Thyroid gland (tissue), 4 donors: Measurements from ENCODE around the gene ARID3A. TPM values are rescaled to one million over a fixed set of nuclear protein-coding genes. Genes with fewer than 3 reads are reported as not detected.

Source experiments
- DNase-seq, 2 donors: peaks; one replicate each; pipeline ENCODE4 v3.0.0-alpha.2; 2019
- H3K27ac ChIP-seq, 3 donors: fragments of 200-600 bp; sonication (generic); 1 replicate in 2 of 3; 2 replicates in 1 of 3; pipeline ENCODE4 v1.5.1; 2016 to 2019; ENCODE audit warnings: mild to moderate bottlenecking in 1 of 3, moderate library complexity in 1 of 3
- H3K27me3 ChIP-seq: fragments of 200-600 bp; sonication (generic); one replicate; pipeline ENCODE4 v1.5.1; 2019
- H3K36me3 ChIP-seq, 2 donors: fragments of 200-600 bp; sonication (generic); one replicate each; pipeline ENCODE4 v1.5.1; 2016 to 2019
- H3K4me1 ChIP-seq, 2 donors: fragments of 200-600 bp; sonication (generic); one replicate each; pipeline ENCODE4 v1.5.1; 2017 to 2019
- H3K4me3 ChIP-seq, 3 donors: fragments of 200-600 bp; sonication (generic); replicated peaks in 1 of 3; 1 replicate in 2 of 3; 2 replicates in 1 of 3; pipeline ENCODE4 v1.5.1; 2016; ENCODE audit warnings: mild to moderate bottlenecking in 1 of 3
- H3K9me3 ChIP-seq: fragments of 200-600 bp; sonication (generic); one replicate; pipeline ENCODE4 v1.5.1; 2017
- POLR2A ChIP-seq, 2 donors: fragments of 450-650 bp; IDR thresholded peaks; one replicate each; pipeline ENCODE4 v1.6.1; 2017; ENCODE audit warnings: antibody characterized with exemption in 2 of 2, mild to moderate bottlenecking in 2 of 2, moderate library complexity in 1 of 2
- WGBS, 2 donors: methylation state at CpG; one replicate each; pipeline ENCODE4 v1.1.5; 2017; 5-methylcytosine and 5-hydroxymethylcytosine counted together
- intact Hi-C: fragments of 100-400 bp; cut with DNase I; formaldehyde crosslinking; loops from one replicate; pipeline ENCODE4 v1.15.1; 2023
- total RNA-seq, 4 donors: library from RNA; depleted of rRNA; stranded (reverse); fragments of >200 nt; gene quantifications; one replicate each; pipeline ENCODE4 v1.2.3, GENCODE V29; 2016
- TF ChIP-seq, protein P1 (sequence below), 6 experiments: fragments of 200-600 bp in 3 of 6; fragments of 450-650 bp in 3 of 6; sonication (generic) in 3 of 6; IDR thresholded peaks; one replicate each; pipeline ENCODE4 v1.5.1; 2016 to 2019; ENCODE audit warnings: antibody characterized with exemption in 6 of 6, mild to moderate bottlenecking in 2 of 6, inconsistent platforms in 1 of 6, moderate library complexity in 1 of 6

ARID3A gene
- total RNA-seq, 4 donors from 2014 or later: 2.6 to 7.7 (median 3.9) TPM

DNA sequence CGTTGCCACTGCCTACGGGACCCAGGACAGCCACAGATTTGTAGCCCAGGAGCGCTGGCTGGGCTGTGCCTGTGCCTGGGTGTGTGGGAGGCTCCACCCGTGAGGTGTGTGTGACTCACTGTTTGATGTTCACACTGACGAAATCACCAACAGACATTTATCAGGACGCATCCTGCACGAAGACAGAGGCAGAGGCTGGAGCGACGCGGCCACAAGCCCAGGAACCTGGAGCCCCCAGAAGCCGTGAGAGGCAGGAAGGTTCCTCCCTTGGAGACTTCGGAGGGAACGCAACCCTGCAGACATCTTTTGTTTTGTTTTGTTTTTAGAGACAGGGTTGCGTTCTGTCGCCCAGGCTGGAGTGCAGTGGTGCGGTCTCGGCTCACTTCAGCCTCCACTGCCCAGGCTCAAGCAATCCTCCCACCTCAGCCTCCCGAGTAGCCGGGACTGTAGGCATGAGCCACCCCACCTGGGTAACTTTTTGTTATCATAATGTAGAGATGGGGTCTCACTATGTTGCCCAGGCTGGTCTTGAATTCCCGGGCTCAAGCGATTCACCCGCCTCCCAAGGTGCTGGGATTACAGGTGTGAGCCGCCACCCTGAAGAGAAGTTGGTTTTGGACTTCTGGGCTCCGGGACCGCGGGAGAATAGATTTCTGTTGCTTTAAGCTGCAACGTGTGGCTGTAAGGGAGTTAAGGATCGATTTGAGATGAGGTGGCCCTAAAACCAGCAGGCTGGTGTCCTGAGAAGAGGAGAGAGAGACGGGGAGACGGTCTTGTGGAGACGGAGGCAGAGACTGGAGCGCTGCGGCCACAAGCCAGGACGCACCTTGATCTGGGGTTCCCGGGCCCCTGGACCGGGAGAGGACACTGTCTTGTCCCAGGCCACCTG is 33.4 kb downstream of the ARID3A start:
- 91 to 93% methylated on average over 30 to 36 of the region's 36 CpGs for WGBS, 2 donors
- TF ChIP-seq POLR2A (IDR thresholded peaks at IDR 0.05): no peak
- TF ChIP-seq, protein P1, sequence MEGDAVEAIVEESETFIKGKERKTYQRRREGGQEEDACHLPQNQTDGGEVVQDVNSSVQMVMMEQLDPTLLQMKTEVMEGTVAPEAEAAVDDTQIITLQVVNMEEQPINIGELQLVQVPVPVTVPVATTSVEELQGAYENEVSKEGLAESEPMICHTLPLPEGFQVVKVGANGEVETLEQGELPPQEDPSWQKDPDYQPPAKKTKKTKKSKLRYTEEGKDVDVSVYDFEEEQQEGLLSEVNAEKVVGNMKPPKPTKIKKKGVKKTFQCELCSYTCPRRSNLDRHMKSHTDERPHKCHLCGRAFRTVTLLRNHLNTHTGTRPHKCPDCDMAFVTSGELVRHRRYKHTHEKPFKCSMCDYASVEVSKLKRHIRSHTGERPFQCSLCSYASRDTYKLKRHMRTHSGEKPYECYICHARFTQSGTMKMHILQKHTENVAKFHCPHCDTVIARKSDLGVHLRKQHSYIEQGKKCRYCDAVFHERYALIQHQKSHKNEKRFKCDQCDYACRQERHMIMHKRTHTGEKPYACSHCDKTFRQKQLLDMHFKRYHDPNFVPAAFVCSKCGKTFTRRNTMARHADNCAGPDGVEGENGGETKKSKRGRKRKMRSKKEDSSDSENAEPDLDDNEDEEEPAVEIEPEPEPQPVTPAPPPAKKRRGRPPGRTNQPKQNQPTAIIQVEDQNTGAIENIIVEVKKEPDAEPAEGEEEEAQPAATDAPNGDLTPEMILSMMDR (IDR thresholded peaks at IDR 0.05): no peak
- no peak for DNase-seq

DNA sequence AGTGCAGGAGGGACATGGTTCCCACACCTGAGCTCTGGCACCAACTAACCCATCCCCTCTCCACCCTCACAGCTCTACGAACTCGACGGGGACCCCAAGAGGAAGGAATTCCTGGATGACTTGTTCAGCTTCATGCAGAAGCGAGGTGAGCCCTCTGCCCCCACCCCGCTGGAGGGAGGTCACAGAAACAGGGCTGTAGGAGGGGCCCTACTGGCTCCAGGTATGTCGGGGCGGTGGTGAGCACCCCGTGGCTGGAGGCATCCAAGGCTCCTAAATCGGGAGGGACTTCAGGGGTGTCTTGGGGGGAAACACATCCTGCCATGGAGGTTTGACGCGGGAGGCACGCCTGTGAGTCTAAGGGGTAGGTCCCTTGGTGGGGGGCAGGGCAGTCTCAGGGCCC is 34.2 kb downstream of the ARID3A start:
- no peaks in the 10 kb centered on the region for H3K4me1 ChIP-seq
- H3K27me3 ChIP-seq: no peaks in the 10 kb centered on the region
- TF ChIP-seq, protein P1 (IDR thresholded peaks at IDR 0.05): no peak
- TF ChIP-seq POLR2A (IDR thresholded peaks at IDR 0.05): no peak
- no peak overlapping the region for H3K27ac ChIP-seq
- no peak for DNase-seq
- 62 to 67% methylated on average over 8 to 12 of the region's 12 CpGs for WGBS, 2 donors
- intact Hi-C loops: no loop called here
- no peaks in the 10 kb centered on the region for H3K9me3 ChIP-seq
- no peaks in the 10 kb centered on the region for H3K36me3 ChIP-seq
- no peak overlapping the region for H3K4me3 ChIP-seq

More for the DNA sequence above, 33.4 kb downstream of the ARID3A start:
- intact Hi-C loops: no loop called here
- Histone ChIP-seq H3K4me1 (no peaks in the 10 kb centered on the region), H3K27me3 (no peaks in the 10 kb centered on the region), H3K27ac (no peak overlapping the region), H3K36me3 (no peaks in the 10 kb centered on the region), H3K9me3 (no peaks in the 10 kb centered on the region), H3K4me3 (no peak overlapping the region)

DNA sequence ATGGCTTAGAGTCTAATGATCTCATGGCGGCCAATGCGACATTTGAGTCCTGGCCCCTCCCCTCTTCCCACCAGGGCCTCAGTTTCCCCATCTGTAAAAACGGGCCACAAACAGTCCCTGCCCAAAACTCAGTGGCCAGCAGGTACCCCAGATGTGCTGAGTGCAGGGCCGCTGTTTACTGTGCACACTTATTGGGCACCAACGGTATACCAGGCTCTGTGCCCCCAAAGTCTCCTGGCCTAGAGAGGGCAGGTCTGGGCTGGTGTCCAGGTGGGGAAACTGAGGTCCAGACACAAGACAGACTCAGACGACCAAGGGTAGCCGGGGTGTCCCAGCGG is 34.7 kb downstream of the ARID3A start:
- Histone ChIP-seq H3K4me1 (no peaks in the 10 kb centered on the region), H3K27me3 (no peaks in the 10 kb centered on the region), H3K36me3 (no peaks in the 10 kb centered on the region), H3K9me3 (no peaks in the 10 kb centered on the region), H3K27ac (no peak overlapping the region), H3K4me3 (no peak overlapping the region)
- 81 to 100% methylated on average over 1 to 6 of the region's 8 CpGs for WGBS, 2 donors
- intact Hi-C loops: no loop called here
- TF ChIP-seq POLR2A (IDR thresholded peaks at IDR 0.05): no peak
- TF ChIP-seq, protein P1 (IDR thresholded peaks at IDR 0.05): no peak
- no peak for DNase-seq

DNA sequence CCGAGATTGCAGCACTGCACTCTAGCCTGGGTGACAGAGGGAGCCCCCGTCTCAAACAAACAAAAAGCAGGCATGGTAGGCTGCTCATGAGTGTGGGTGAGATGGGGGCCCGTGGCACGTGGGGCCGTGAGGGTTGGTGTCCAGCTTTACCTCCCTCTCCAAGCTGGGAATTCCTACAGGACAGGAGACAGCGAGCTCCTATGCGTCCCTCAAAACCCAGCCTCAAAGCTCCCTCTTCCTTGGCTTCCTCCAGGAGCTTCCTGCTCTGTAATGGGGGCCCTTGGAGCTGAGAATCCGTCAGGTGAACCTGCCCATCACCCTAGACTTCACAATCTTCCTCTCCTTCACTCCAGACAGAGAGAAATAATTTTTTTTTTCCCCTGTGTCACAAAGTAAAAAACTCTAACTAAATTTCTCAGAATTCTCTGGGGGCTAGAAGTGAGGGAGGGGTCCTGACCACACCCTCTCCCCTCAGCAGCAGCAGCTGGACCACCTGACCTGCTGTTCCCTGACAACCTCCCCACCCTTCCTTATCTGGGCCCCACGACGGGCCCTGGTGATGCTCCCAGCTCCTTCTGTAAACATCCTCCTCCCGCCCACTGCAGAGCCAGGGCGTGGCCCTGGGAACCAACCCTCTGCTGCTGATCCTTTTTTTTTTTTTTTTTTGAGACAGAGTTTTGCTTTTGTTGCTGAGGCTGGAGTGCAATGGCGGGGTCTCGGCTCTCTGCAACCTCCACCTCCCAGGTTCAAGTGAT is 36.2 kb downstream of the ARID3A start:
- H3K27me3 ChIP-seq: no peaks in the 10 kb centered on the region
- DNase-seq: no peak
- H3K27ac ChIP-seq: no peak overlapping the region
- no peaks in the 10 kb centered on the region for H3K9me3 ChIP-seq
- no peaks in the 10 kb centered on the region for H3K4me1 ChIP-seq
- intact Hi-C loops: no loop called here
- H3K4me3 ChIP-seq: no peak overlapping the region
- H3K36me3 ChIP-seq: peaks cover 0 to 7% of the 10 kb centered on the region in 2 donors
- 75 to 83% methylated on average over 13 to 14 of the region's 14 CpGs for WGBS, 2 donors
- no peak for TF ChIP-seq POLR2A (IDR thresholded peaks at IDR 0.05)
- TF ChIP-seq, protein P1 (IDR thresholded peaks at IDR 0.05): no peak
